ENCODE results near the gene C16orf96.

Gene C16orf96

DNA sequence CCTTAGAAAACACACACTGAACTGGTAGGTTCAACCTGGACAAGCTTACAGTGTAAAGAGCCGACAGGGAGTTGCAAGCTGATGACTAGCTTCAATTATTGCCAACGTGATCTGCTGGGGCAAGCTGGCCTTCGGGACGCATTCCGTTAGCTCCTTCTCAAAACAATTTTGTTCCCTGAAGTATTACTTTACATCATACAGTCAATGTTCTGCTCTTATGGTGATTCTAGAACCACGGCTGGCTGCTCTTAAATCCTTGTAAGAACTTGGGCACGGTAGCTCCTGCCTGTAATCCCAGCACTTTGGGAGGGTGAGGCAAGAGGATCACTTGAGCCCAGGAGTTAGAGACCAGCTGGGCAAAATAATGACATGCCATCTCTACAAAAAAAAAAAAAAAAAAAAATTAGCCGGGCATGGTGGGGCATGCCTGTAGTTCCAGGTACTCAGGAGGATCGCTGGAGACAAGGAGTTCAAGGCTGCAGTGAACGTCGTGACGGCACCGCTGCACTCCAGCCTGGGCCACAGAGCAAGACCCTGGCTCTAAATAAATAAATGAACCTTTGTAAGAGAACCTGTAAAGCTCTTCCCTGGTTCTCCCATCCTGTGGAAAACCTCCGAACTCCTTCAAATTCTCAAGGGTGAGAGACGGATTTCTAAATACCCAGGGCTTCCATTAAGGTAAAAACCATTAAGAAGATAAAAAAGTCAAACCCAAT is 19.6 kb upstream of the C16orf96 start:
- Histone ChIP-seq H3K4me1 (ENCODE audit: low read length) (peaks cover 22% of the 10 kb centered on the region), H3K4me3 (ENCODE audit: low read length) (0 out of 2 replicates have a peak overlapping the region, but pooled peaks have one; percentile 74), H3K9me3 (replicated peaks; ENCODE audit: insufficient read depth, low read length) (no peaks in the 10 kb centered on the region), H3K4me2 (ENCODE audit: low read depth, low read length) (peak overlapping the region; percentile 92; the same call in 1 of the 2 replicates), H3K9me2 (replicated peaks; ENCODE audit: insufficient read depth, low read length) (no peaks in the 10 kb centered on the region), H4K20me1 (ENCODE audit: insufficient read depth, low read length) (no peaks in the 10 kb centered on the region), H3F3A (ENCODE audit: insufficient read depth, low read length) (0 out of 2 replicates have a peak, but pooled peaks cover 7% of the 10 kb centered on the region), H3K36me3 (replicated peaks; ENCODE audit: insufficient read depth, low read length) (no peaks in the 10 kb centered on the region), H2AFZ (ENCODE audit: low read length) (no peak overlapping the region), H3K27ac (ENCODE audit: low read length) (no peak overlapping the region), H3K79me2 (ENCODE audit: low read length) (peaks cover 67% of the 10 kb centered on the region), H3K9ac (ENCODE audit: low read length) (no peak overlapping the region), H3K27me3 (replicated peaks; ENCODE audit: insufficient read depth, low read length) (no peaks in the 10 kb centered on the region)
- no peak for TF ChIP-seq EZH2 (optimal IDR thresholded peaks at IDR 0.05; ENCODE audit: low read depth, low read length)
- TF ChIP-seq EZH2phosphoT487 (IDR thresholded peaks at IDR 0.05; ENCODE audit: low read length): no peak
- TF ChIP-seq, protein P1, sequence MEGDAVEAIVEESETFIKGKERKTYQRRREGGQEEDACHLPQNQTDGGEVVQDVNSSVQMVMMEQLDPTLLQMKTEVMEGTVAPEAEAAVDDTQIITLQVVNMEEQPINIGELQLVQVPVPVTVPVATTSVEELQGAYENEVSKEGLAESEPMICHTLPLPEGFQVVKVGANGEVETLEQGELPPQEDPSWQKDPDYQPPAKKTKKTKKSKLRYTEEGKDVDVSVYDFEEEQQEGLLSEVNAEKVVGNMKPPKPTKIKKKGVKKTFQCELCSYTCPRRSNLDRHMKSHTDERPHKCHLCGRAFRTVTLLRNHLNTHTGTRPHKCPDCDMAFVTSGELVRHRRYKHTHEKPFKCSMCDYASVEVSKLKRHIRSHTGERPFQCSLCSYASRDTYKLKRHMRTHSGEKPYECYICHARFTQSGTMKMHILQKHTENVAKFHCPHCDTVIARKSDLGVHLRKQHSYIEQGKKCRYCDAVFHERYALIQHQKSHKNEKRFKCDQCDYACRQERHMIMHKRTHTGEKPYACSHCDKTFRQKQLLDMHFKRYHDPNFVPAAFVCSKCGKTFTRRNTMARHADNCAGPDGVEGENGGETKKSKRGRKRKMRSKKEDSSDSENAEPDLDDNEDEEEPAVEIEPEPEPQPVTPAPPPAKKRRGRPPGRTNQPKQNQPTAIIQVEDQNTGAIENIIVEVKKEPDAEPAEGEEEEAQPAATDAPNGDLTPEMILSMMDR (IDR thresholded peaks at IDR 0.05; ENCODE audit: low read length): no peak
- no peak for DNase-seq

DNA sequence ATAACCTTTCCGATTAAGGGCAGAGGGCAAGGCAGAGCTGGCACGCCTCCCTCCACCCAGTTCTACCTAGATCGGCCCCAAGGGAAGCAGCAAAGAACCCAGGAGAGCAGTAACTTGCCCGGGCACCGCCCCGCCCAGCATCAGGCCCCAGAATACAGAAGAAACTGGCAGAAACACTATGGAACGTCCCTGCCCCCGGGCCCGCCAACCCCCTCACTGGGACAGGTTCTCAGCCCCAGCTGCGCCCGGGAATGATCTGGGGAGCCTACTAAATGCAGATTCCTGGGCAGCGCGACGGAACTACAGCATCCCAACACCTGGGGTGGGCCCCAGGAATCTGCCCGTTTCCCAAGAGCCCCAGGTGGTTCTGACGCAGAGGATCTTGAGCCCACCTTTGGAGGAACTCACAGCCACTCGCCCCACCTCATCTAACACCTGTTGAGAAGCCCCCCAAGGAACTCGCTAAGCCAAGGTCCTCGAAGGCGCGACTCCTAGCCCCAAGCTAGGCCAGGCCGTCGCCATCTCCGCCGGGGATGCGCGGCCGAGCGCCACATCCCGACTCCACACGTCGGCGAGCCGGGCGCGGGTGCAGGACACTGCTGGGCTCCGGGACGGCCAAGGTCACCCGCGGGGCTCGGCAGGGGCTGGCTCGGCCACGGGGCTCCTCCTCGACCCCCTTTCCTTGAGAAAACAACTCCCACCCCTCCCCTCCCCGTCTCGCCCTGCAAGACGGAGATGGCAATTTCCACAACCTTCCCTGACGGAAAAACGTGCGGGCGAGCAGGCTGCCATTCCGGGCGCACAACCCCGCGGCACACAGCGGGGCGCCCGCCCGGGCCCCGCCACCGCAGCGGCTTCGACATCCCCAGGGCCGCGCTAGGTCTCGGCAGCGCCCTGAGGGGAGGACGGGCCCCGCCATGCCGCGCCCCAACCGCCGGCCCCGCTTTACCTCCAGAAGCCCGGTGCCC is 18.5 kb upstream of the C16orf96 start:
- H2AFZ ChIP-seq (ENCODE audit: low read length): peak overlapping the region; percentile 28; the same call in 1 of the 2 replicates
- H3F3A ChIP-seq (ENCODE audit: insufficient read depth, low read length): 0 out of 2 replicates have a peak, but pooled peaks cover 7% of the 10 kb centered on the region
- no peak for TF ChIP-seq EZH2phosphoT487 (IDR thresholded peaks at IDR 0.05; ENCODE audit: low read length)
- TF ChIP-seq, protein P1 (IDR thresholded peaks at IDR 0.05; ENCODE audit: low read length): no peak
- no peak for TF ChIP-seq EZH2 (optimal IDR thresholded peaks at IDR 0.05; ENCODE audit: low read depth, low read length)
- peak overlapping the region; percentile 92 for H3K4me2 ChIP-seq (ENCODE audit: low read depth, low read length)
- no peak overlapping the region for H3K27ac ChIP-seq (ENCODE audit: low read length)
- H3K9ac ChIP-seq (ENCODE audit: low read length): peak overlapping the region; percentile 77
- H3K79me2 ChIP-seq (ENCODE audit: low read length): peaks cover 56% of the 10 kb centered on the region
- H4K20me1 ChIP-seq (ENCODE audit: insufficient read depth, low read length): no peaks in the 10 kb centered on the region
- peaks cover 22% of the 10 kb centered on the region for H3K4me1 ChIP-seq (ENCODE audit: low read length)
- H3K9me2 ChIP-seq (replicated peaks; ENCODE audit: insufficient read depth, low read length): no peaks in the 10 kb centered on the region
- no peaks in the 10 kb centered on the region for H3K27me3 ChIP-seq (replicated peaks; ENCODE audit: insufficient read depth, low read length)
- no peaks in the 10 kb centered on the region for H3K9me3 ChIP-seq (replicated peaks; ENCODE audit: insufficient read depth, low read length)
- H3K4me3 ChIP-seq (ENCODE audit: low read length): peak overlapping the region; percentile 74
- no peak for DNase-seq
- no peaks in the 10 kb centered on the region for H3K36me3 ChIP-seq (replicated peaks; ENCODE audit: insufficient read depth, low read length)

GRCh38 chr16:4538350-4539235 is 17.5 kb upstream of the C16orf96 start, which contains the start of gene CDIP1:
Gene CDIP1, minus strand, starts transcription at chr16:4538773. Its CDS starts 24,643 bp downstream, at chr16:4514130.
- H3K4me1 ChIP-seq (ENCODE audit: low read length): peaks cover 22% of the 10 kb centered on the region
- H3F3A ChIP-seq (ENCODE audit: insufficient read depth, low read length): 0 out of 2 replicates have a peak, but pooled peaks cover 7% of the 10 kb centered on the region
- peak within 1 kb of the TSS; percentile 74 for H3K4me3 ChIP-seq (ENCODE audit: low read length)
- peak within 1 kb of the TSS; percentile 64; the same call in 1 of the 2 replicates for H3K27ac ChIP-seq (ENCODE audit: low read length)
- peak within 1 kb of the TSS; percentile 71; the same call in 1 of the 2 replicates for H2AFZ ChIP-seq (ENCODE audit: low read length)
- H3K79me2 ChIP-seq (ENCODE audit: low read length): peaks cover 47% of the 10 kb centered on the region
- H3K9me3 ChIP-seq (replicated peaks; ENCODE audit: insufficient read depth, low read length): no peaks in the 10 kb centered on the region
- peak within 1 kb of the TSS; percentile 77 for H3K9ac ChIP-seq (ENCODE audit: low read length)
- TF ChIP-seq, protein P1 (IDR thresholded peaks at IDR 0.05; ENCODE audit: low read length): no peak
- TF ChIP-seq EZH2phosphoT487 (IDR thresholded peaks at IDR 0.05; ENCODE audit: low read length) (no peak), EZH2 (optimal IDR thresholded peaks at IDR 0.05; ENCODE audit: low read depth, low read length) (no peak)
- peak within 1 kb of the TSS; percentile 92 for H3K4me2 ChIP-seq (ENCODE audit: low read depth, low read length)
- no peaks in the 10 kb centered on the region for H3K36me3 ChIP-seq (replicated peaks; ENCODE audit: insufficient read depth, low read length)
- DNase-seq: peak; percentile 97
- H4K20me1 ChIP-seq (ENCODE audit: insufficient read depth, low read length): no peaks in the 10 kb centered on the region
- H3K9me2 ChIP-seq (replicated peaks; ENCODE audit: insufficient read depth, low read length): no peaks in the 10 kb centered on the region
- H3K27me3 ChIP-seq (replicated peaks; ENCODE audit: insufficient read depth, low read length): no peaks in the 10 kb centered on the region

Data from MM.1S (cell line).